Aorta (tissue), 5 donors: ENCODE data around the gene SPRED2. TPM values are rescaled to one million over a fixed set of nuclear protein-coding genes. Genes with fewer than 3 reads are reported as not detected.
"Not testable (repeated sequence)": the region's sequence is repeated elsewhere in the genome, so short reads cannot be mapped to it uniquely, and the experiment has no call there.

Experiments used
- ATAC-seq: fragments of 200-7000 bp; cut with Tn5 transposase; one replicate; pipeline ENCODE4 v1.9.1; 2022; ENCODE audit warnings: moderate library complexity; ENCODE audit not compliant: low FRiP score
- DNase-seq, 2 donors: peaks; one replicate each; pipeline ENCODE4 v3.0.0-alpha.2; 2020
- H3K27ac ChIP-seq, 2 donors: one replicate each; pipeline ENCODE4 v1.5.1; 2013; ENCODE audit warnings: low read length in 2 of 2, mild to moderate bottlenecking in 2 of 2, moderate library complexity in 2 of 2, control low read depth in 1 of 2, inconsistent platforms in 1 of 2, low read depth in 1 of 2
- H3K27me3 ChIP-seq, 2 donors: one replicate each; pipeline ENCODE4 v1.6.1; 2013; ENCODE audit warnings: control low read depth in 1 of 2, low read length in 1 of 2, mild to moderate bottlenecking in 1 of 2, moderate library complexity in 1 of 2; ENCODE audit not compliant: insufficient read depth in 2 of 2, control insufficient read depth in 1 of 2
- H3K36me3 ChIP-seq, 2 donors: one replicate each; pipeline ENCODE4 v1.6.1; 2013; ENCODE audit warnings: control low read depth in 1 of 2, low read length in 1 of 2, mild to moderate bottlenecking in 1 of 2; ENCODE audit not compliant: insufficient read depth in 2 of 2, control insufficient read depth in 1 of 2
- H3K4me1 ChIP-seq, 2 donors: one replicate each; pipeline ENCODE4 v1.6.1; 2013; ENCODE audit warnings: low read length in 2 of 2, control low read depth in 1 of 2, mild to moderate bottlenecking in 1 of 2, moderate library complexity in 1 of 2; ENCODE audit not compliant: insufficient read depth in 2 of 2, control insufficient read depth in 1 of 2
- H3K4me3 ChIP-seq, 2 donors: one replicate each; pipeline ENCODE4 v1.5.1; 2013; ENCODE audit warnings: low read length in 2 of 2, control low read depth in 1 of 2, mild to moderate bottlenecking in 1 of 2
- H3K9me3 ChIP-seq: one replicate; pipeline ENCODE4 v1.6.1; 2013; ENCODE audit warnings: mild to moderate bottlenecking, low read length; ENCODE audit not compliant: control insufficient read depth
- WGBS, 2 donors: extraction: QIAGEN DNeasy Blood & Tissue Kit; methylation state at CpG; one replicate each; pipeline ENCODE4 v1.1.7; 2013; 5-methylcytosine and 5-hydroxymethylcytosine counted together
- intact Hi-C, 2 donors: fragments of 100-400 bp; cut with DNase I; formaldehyde crosslinking; loops; one replicate each; pipeline versions ENCODE4 v1.14.2 to v1.15.0; 2022
- polyA plus RNA-seq, 2 donors: library from polyadenylated mRNA; stranded (reverse); fragments of 200-250 nt; gene quantifications; one replicate each; pipeline ENCODE4 v1.2.3, GENCODE V29; 2013
- total RNA-seq, 2 donors: library from RNA; stranded (reverse); fragmentation: NEBNext Ultra II Directional; extraction: Animal tissue kit (Norgen Biotek cat#: 25700); gene quantifications; one replicate each; pipeline ENCODE4 v1.2.1, GENCODE V29; 2021
- donor health status: healthy with polysubstance abuse.
- donor health status: Bipolar disorder and iron deficiency.
- donor health status: DM: no; HTN: no; CAD: no.
- donor health status: DM: no; HTN: no; CAD: no.
- donor health status: DM: yes; HTN: yes; CAD: no.

The SPRED2 gene
- total and polyA plus RNA-seq, 4 donors, result 9.9 to 38.3 (median 28.1) TPM

- Histone ChIP-seq H3K36me3 (peaks cover 0 to 5% of the 10 kb centered on the region in 2 donors), H3K27ac (no peak overlapping the region), H3K4me1 (no peaks in the 10 kb centered on the region), H3K27me3 (no peaks in the 10 kb centered on the region), H3K4me3 (no peak overlapping the region), H3K9me3 (no peaks in the 10 kb centered on the region)
- DNase-seq (no peak), ATAC-seq (no peak)
- 98 to 100% methylated on average over 7 of the region's 7 CpGs for WGBS, 2 donors
- intact Hi-C loops, result loop anchor here (5.0 kb wide), 2 partner anchors 114 to 119 kb away; partner anchors contain the start of gene SPRED2 (in 1 of the 2)
These were observed 114.6 kb downstream of the SPRED2 start for GRCh38 chr2:65317841-65318240.

- not testable (repeated sequence) for ATAC-seq, H3K4me3 ChIP-seq, H3K27ac ChIP-seq, H3K27me3 ChIP-seq, H3K36me3 ChIP-seq, H3K4me1 ChIP-seq, DNase-seq, H3K9me3 ChIP-seq
- WGBS, 2 donors, result 93 to 99% methylated on average over 7 of the region's 7 CpGs
- intact Hi-C loops, result loop anchor here (5.0 kb wide), 2 partner anchors 115 to 120 kb away; partner anchors contain the start of gene SPRED2 (in 1 of the 2)
These were observed 115.0 kb downstream of the SPRED2 start for GRCh38 chr2:65317351-65317750.

- peak overlapping the region in 1 of 2 donors; percentile 60 for H3K27ac ChIP-seq
- H3K4me3 ChIP-seq, result no peak overlapping the region
- DNase-seq, result peak; percentile 88
- 1 to 5% methylated on average over 6 of the region's 6 CpGs for WGBS, 2 donors
- H3K36me3 ChIP-seq, result peaks cover 0 to 5% of the 10 kb centered on the region in 2 donors
- H3K9me3 ChIP-seq, result no peaks in the 10 kb centered on the region
- peak; percentile 88 for ATAC-seq
- no peaks in the 10 kb centered on the region for H3K27me3 ChIP-seq
- intact Hi-C loops, result loop anchor here (5.0 kb wide), 2 partner anchors 116 to 121 kb away; partner anchors contain the start of gene SPRED2 (in 1 of the 2)
- H3K4me1 ChIP-seq, result no peaks in the 10 kb centered on the region
These were observed 116.3 kb downstream of the SPRED2 start for GRCh38 chr2:65316072-65316471.

- H3K27ac ChIP-seq, result peak overlapping the region in 1 of 2 donors; percentile 23
- peaks cover 0 to 7% of the 10 kb centered on the region in 2 donors for H3K36me3 ChIP-seq
- H3K27me3 ChIP-seq, result no peaks in the 10 kb centered on the region
These were observed 117.5 kb downstream of the SPRED2 start for GRCh38 chr2:65314801-65315441.

DNA sequence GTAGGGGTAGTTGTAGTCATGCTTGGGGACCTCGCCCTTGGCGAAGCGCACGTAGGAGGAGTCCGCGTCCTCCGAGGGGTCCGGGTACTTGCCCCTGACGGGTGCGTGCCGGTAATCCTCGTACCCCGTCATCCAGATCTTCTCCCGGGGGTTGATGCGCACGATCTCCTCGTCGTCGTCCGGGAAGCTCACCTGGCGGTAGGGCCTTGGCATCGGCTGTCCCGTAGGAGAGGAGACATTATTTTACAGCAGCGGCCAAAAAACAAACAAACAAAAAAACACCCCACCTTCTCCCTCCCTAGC is 118.5 kb downstream of the SPRED2 start:
- Histone ChIP-seq H3K36me3 (peaks cover 0 to 7% of the 10 kb centered on the region in 2 donors), H3K9me3 (no peaks in the 10 kb centered on the region), H3K4me3 (no peak overlapping the region), H3K27ac (no peak overlapping the region), H3K27me3 (no peaks in the 10 kb centered on the region), H3K4me1 (no peaks in the 10 kb centered on the region)
- intact Hi-C loops, result no loop called here
- DNase-seq, result no peak
- WGBS, 2 donors, result 98% methylated on average over 20 to 24 of the region's 24 CpGs
- no peak for ATAC-seq

More at GRCh38 chr2:65314801-65315441, 117.5 kb downstream of the SPRED2 start:
- WGBS, 2 donors, result 92 to 94% methylated on average over 8 of the region's 8 CpGs
- ATAC-seq (no peak), DNase-seq (no peak)
- Histone ChIP-seq H3K9me3 (no peaks in the 10 kb centered on the region), H3K4me1 (no peaks in the 10 kb centered on the region), H3K4me3 (no peak overlapping the region)
- intact Hi-C loops, result loop anchor here (5.0 kb wide), 2 partner anchors 117 to 122 kb away; partner anchors contain the start of gene SPRED2 (in 1 of the 2)

- no peaks in the 10 kb centered on the region for H3K4me1 ChIP-seq
- ATAC-seq (no peak), DNase-seq (no peak)
- no peak overlapping the region for H3K4me3 ChIP-seq
- WGBS, 2 donors, result 95 to 96% methylated on average over 52 of the region's 52 CpGs
- intact Hi-C loops, result no loop called here
- H3K27me3 ChIP-seq, result no peaks in the 10 kb centered on the region
- H3K9me3 ChIP-seq, result no peaks in the 10 kb centered on the region
- peaks cover 0 to 7% of the 10 kb centered on the region in 2 donors for H3K36me3 ChIP-seq
- H3K27ac ChIP-seq, result no peak overlapping the region
These were observed 119.1 kb downstream of the SPRED2 start for GRCh38 chr2:65313126-65313953.

DNA sequence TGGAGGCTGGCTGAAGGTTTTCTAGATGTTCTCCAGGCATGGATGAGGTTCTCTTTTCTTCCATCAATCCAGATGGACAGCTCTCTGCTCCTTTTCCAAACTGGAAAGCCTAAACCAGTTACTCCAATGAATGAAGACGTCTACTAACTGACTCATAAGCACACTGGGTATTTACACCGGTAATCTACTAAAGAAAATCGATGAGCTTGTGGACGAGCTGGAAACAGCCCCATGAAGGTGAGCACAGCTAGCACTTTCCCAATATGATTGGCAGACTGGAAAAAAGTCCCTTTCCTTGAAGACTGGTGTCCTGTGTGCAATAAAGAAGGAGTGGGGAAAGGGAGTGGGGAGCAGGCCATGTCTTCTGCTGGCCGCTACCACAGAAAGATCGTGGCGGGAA is 120.8 kb downstream of the SPRED2 start:
- ATAC-seq, result no peak
- Histone ChIP-seq H3K4me1 (no peaks in the 10 kb centered on the region), H3K9me3 (no peaks in the 10 kb centered on the region), H3K27ac (no peak overlapping the region), H3K36me3 (peaks cover 0 to 7% of the 10 kb centered on the region in 2 donors), H3K4me3 (no peak overlapping the region), H3K27me3 (no peaks in the 10 kb centered on the region)
- intact Hi-C loops, result no loop called here
- no peak for DNase-seq
- 93 to 96% methylated on average over 7 of the region's 7 CpGs for WGBS, 2 donors

DNA sequence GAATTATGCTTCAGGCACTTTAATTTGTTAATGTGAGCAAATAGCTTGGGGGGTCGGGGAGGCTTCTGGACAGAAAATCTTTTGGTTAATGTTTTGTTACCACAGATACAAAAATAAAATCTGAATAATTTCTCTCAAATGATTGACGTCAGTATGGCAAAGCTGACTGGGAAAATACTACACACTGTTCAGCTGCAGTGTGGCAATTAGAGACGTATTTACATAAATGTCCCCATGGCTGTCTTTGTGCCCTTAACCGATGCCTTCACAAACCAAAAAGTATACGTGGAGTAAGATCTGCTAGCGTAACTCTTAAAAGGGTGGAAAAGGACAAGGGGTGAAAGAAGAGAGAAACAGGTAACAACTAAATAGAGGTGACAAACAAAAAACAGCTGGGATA is 121.3 kb downstream of the SPRED2 start:
- Histone ChIP-seq H3K27ac (no peak overlapping the region), H3K4me3 (no peak overlapping the region), H3K9me3 (no peaks in the 10 kb centered on the region), H3K4me1 (no peaks in the 10 kb centered on the region), H3K36me3 (peaks cover 0 to 7% of the 10 kb centered on the region in 2 donors), H3K27me3 (no peaks in the 10 kb centered on the region)
- ATAC-seq (no peak), DNase-seq (no peak)
- intact Hi-C loops, result no loop called here
- 79 to 88% methylated on average over 6 of the region's 6 CpGs for WGBS, 2 donors
